Heart left ventricle (tissue), 13 donors: ENCODE data around the gene KCNJ1.

Experiments
- POLR2A ChIP-seq, 2 donors: fragments of 450-650 bp; IDR thresholded peaks; one replicate each; pipeline ENCODE4 v1.6.1; 2017; ENCODE audit warnings: antibody characterized with exemption in 2 of 2, mild to moderate bottlenecking in 2 of 2, moderate library complexity in 2 of 2
- TF ChIP-seq, protein P1 (sequence below), 12 donors: fragments of 200-600 bp; sonication (generic) in 4 of 12; IDR thresholded peaks; one replicate each; pipeline versions ENCODE4 v1.5.0 to v1.8.0; 2018 to 2022; ENCODE audit warnings: antibody characterized with exemption in 12 of 12, mild to moderate bottlenecking in 5 of 12
- donor health status: ischemic (EF 13 %, LVEDD 7.1; RV severe dilation, severe dysfunction).
- donor health status: DM: no; HTN: yes; CAD: no.
- donor health status: DM: no; HTN: no; CAD: no.
- donor health status: ischemic (EF 25% LVEDD 6.9; RV normal size, moderate dysfunction).
- donor health status: ischemic (EF 25% LVEDD 5.7; RV mildly dilated, moderate dysfunction).
- donor health status: ischemic (EF 35%, LVEDD 5.7; RV mildly dilated, moderate dysfunction).
- donor health status: nonischemic (EF 11% LVEDD 7.7; RV severe dilation, severe dysfunction).
- donor health status: DM: yes; HTN: yes; CAD: no.
- donor health status: PGD.
- donor health status: ischemic (EF 29% LVEDD 5.4; RV normal size, mild dysfunction).
- donor health status: nonischemic (EF 23%, LVEDD 6.1; RV moderate dilation, normal function).

DNA sequence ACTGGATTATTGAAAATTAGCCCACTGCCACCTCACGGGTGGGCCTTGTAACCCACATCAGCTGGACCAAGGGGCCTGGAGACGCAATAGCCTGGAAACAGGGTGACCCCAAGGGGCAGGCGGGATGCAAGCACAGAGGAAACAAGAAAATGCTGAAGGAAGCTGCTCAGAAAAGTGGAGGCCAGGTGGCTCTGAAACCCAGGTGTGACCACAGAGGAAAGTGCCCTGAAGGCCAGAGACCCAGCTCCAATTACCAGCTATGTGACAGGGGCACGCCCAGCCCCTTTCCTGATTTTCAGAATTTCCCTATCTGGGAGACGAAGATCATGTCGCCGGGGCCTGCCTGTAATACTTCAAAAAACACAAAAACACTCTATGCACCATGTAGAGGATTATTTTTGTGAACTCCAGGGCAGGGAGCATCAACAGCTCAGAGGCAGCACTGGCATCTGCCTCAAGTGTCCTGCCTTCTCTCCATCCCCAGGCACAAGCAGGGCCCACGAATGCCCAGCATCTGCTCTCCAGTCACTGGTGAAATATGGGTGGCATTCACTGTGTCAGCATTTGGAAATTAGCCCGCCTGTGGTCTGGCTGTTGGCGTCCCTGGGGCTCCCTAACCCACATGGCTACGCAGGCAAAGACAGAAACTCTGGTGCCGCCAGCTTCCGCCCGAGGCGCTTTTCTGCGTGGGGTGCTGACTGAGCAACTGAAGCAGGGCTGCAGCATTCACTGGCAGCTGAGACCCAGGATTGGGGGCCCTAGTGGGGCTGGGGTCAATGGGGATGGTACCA, 6.3 kb downstream of the KCNJ1 start:
- TF ChIP-seq, protein P1, sequence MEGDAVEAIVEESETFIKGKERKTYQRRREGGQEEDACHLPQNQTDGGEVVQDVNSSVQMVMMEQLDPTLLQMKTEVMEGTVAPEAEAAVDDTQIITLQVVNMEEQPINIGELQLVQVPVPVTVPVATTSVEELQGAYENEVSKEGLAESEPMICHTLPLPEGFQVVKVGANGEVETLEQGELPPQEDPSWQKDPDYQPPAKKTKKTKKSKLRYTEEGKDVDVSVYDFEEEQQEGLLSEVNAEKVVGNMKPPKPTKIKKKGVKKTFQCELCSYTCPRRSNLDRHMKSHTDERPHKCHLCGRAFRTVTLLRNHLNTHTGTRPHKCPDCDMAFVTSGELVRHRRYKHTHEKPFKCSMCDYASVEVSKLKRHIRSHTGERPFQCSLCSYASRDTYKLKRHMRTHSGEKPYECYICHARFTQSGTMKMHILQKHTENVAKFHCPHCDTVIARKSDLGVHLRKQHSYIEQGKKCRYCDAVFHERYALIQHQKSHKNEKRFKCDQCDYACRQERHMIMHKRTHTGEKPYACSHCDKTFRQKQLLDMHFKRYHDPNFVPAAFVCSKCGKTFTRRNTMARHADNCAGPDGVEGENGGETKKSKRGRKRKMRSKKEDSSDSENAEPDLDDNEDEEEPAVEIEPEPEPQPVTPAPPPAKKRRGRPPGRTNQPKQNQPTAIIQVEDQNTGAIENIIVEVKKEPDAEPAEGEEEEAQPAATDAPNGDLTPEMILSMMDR (IDR thresholded peaks at IDR 0.05) = no peak
- TF ChIP-seq POLR2A (IDR thresholded peaks at IDR 0.05) = no peak
